ACC112 (cell line): ENCODE data around the gene PPP1R15B.
"Not testable (repeated sequence)": the region's sequence is repeated elsewhere in the genome, so short reads cannot be mapped to it uniquely, and the experiment has no call there.

Source experiments
- H2AFZ ChIP-seq: fragments of 200-600 bp; sonication (generic); one replicate; pipeline ENCODE4 v1.6.0; 2017; ENCODE audit warnings: antibody characterized with exemption, low read length; ENCODE audit not compliant: unreplicated experiment
- H3K27ac ChIP-seq: fragments of 200-600 bp; sonication (generic); 2 replicates; pipeline ENCODE4 v1.5.1; 2014; ENCODE audit warnings: low read depth, mild to moderate bottlenecking, antibody characterized with exemption, low read length, moderate library complexity
- H3K27me3 ChIP-seq: fragments of 200-600 bp; sonication (generic); 2 replicates; pipeline ENCODE4 v1.6.1; 2014; ENCODE audit warnings: mild to moderate bottlenecking, antibody characterized with exemption, low read length, moderate library complexity, mixed read lengths; ENCODE audit not compliant: insufficient read depth
- H3K36me3 ChIP-seq: fragments of 200-600 bp; sonication (generic); 2 replicates; pipeline ENCODE4 v1.6.1; 2016; ENCODE audit warnings: mild to moderate bottlenecking, antibody characterized with exemption, low read length, moderate library complexity, mixed read lengths; ENCODE audit not compliant: insufficient read depth
- H3K4me1 ChIP-seq: fragments of 200-600 bp; sonication (generic); one replicate; pipeline ENCODE4 v1.6.1; 2016; ENCODE audit warnings: low read length, mixed read lengths; ENCODE audit not compliant: insufficient read depth, unreplicated experiment, control insufficient read depth
- H3K4me3 ChIP-seq: fragments of 200-600 bp; sonication (generic); 2 replicates; pipeline ENCODE4 v1.5.1; 2014; ENCODE audit warnings: mild to moderate bottlenecking, low read depth, low read length
- H3K79me2 ChIP-seq: fragments of 200-600 bp; sonication (generic); one replicate; pipeline ENCODE4 v1.6.0; 2016; ENCODE audit warnings: low read length; ENCODE audit not compliant: control insufficient read depth, unreplicated experiment, insufficient read depth

Gene PPP1R15B

DNA sequence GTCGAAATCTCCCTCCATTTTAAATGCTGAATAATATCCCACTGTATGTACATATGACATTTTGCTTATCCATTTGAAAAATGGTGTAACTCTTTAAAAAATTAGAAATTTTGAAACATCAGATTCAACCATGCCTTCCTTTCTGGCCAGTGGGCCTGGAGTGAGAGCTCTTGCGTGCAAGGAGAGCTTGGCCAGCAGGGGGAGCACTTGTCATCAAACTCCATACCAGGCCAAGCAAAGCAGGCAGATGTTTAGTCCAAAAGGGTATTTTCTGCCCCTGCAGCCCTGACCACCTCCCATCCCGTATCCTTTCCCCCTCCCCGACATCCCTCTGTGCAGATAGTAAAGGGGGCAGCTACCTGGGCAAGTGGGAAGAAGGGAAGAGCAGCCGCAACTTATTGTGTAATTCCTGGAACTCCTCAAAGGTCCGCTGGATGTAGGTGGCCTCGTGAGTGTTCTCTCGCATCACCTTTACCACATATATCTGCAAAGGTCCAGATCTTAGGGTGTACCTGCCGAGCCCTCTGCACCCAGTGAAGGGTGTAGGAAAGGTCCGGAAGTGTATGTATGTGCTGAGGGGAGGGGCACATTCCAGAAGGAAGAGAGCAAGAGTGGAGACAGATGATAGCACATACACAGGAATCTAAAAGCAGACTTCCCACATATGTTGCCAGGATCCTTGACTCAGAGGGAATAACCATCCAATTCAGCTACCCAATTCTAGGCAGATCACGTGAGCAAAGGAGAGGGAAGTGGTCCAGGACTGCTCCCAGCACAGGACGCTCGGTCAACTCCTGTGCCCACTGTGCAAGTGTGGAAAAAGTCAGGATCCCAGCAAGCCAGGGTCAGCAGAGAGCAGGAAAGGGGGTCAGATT is 19.9 kb upstream of the PPP1R15B start:
- H3K27ac ChIP-seq = no peak overlapping the region
- H3K79me2 ChIP-seq = no peaks in the 10 kb centered on the region
- no peak overlapping the region for H2AFZ ChIP-seq
- H3K4me3 ChIP-seq = no peak overlapping the region
- H3K27me3 ChIP-seq = no peaks in the 10 kb centered on the region
- H3K4me1 ChIP-seq = peaks cover 28% of the 10 kb centered on the region
- H3K36me3 ChIP-seq = no peaks in the 10 kb centered on the region

DNA sequence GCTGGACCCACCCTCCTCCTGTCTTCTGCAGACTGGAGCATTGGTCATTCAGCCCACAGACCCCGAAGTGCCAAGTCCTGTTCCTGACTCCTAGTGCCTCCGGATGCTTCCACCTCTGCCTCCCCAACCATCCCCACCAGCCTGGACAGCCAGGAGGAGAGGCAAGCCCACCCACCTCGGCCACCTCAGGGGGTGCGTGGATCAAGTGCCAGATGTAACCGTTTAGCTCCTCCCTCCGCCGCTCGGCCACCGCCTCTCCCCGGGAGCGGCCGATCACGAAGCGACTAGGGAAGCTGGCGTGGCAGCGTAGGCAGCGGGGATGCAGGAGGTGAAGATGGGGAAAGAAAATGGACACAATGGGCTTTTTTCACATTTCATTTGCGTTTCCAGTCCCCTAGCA is 18.1 kb upstream of the PPP1R15B start:
- H3K27me3 ChIP-seq = no peaks in the 10 kb centered on the region
- H3K79me2 ChIP-seq = no peaks in the 10 kb centered on the region
- no peak overlapping the region for H2AFZ ChIP-seq
- H3K27ac ChIP-seq = no peak overlapping the region
- peaks cover 21% of the 10 kb centered on the region for H3K4me1 ChIP-seq
- H3K36me3 ChIP-seq = no peaks in the 10 kb centered on the region
- H3K4me3 ChIP-seq = no peak overlapping the region

DNA sequence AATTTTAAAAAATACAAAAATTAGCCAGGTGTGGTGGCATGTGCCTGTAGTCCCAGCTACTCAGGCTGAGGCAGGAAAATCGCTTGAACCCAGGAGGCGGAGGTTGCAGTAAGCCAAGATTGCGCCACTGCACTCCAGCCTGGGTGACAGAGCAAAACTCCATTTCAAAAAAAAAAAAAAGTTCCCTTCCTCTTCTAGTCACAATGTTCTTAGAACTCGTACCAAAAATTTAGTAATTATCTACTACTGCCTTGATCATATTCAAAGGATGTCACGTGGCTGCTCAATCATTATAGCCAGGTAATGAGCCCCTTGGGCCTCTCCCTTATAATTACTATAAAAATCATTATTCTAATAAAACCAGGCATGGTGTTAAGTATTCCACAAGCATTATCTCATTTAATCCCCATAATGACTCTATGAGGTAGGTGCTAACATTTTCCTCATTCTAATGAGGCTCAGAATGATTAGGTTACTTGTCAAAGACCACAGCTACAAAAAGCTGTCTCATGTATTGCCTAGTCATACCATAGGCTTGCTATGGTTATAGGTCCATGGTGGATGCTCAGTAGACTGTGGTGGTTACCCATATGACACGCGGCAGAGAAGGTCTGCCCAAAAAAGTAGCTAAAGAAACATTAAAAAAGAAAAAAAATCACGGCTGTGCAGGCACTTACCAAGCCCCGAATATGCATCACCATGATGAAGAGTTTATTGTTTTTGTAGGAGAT is 15.5 kb upstream of the PPP1R15B start:
- peaks cover 23% of the 10 kb centered on the region for H3K4me1 ChIP-seq
- H3K79me2 ChIP-seq = no peaks in the 10 kb centered on the region
- no peaks in the 10 kb centered on the region for H3K27me3 ChIP-seq
- H3K27ac ChIP-seq = no peak overlapping the region
- no peak overlapping the region for H3K4me3 ChIP-seq
- no peaks in the 10 kb centered on the region for H3K36me3 ChIP-seq
- H2AFZ ChIP-seq = no peak overlapping the region

DNA sequence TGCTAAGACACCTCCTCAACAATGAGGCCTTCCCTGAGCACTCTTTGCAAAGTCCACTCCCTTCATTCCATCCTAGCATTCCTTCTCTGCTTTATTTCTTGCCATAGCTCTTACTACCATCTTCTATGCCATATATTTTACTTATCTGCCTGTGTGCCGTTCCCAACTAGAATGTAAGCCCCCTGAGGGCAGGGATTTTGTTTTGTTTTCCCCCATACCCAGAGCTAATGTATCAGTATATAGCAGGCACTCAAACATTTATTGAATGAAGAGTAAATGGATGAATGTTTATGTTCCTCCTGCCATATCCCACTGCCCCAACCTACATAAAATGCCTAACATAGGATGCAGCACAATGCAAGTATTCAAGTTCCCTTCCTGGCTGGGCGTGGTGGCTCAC is 14.9 kb upstream of the PPP1R15B start:
- no peak overlapping the region for H2AFZ ChIP-seq
- no peak overlapping the region for H3K27ac ChIP-seq
- no peaks in the 10 kb centered on the region for H3K36me3 ChIP-seq
- peaks cover 17% of the 10 kb centered on the region for H3K4me1 ChIP-seq
- H3K79me2 ChIP-seq = no peaks in the 10 kb centered on the region
- H3K27me3 ChIP-seq = no peaks in the 10 kb centered on the region
- no peak overlapping the region for H3K4me3 ChIP-seq

DNA sequence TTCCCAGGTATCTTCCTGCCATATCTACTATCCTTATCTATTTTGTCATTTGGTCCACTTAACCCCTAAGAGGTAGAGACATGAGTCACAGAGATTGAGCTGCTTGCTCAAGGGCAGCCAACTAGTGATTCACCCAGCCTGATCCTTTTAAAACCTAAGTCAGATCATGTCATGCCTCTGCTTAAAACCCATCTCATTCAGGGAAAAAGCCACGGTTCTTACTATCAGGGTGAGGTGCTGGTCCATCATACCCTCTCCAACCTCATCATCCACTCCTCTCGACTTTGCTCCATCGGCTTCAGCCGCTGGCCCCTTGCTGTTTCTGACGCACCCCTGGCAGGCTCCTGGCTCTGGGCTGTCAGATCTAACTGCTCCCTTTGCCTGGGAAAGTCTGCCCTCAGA is 14.4 kb upstream of the PPP1R15B start:
- Histone ChIP-seq H3K36me3 (no peaks in the 10 kb centered on the region), H2AFZ (no peak overlapping the region), H3K79me2 (no peaks in the 10 kb centered on the region), H3K27ac (no peak overlapping the region), H3K4me1 (peaks cover 16% of the 10 kb centered on the region), H3K4me3 (no peak overlapping the region), H3K27me3 (no peaks in the 10 kb centered on the region)

DNA sequence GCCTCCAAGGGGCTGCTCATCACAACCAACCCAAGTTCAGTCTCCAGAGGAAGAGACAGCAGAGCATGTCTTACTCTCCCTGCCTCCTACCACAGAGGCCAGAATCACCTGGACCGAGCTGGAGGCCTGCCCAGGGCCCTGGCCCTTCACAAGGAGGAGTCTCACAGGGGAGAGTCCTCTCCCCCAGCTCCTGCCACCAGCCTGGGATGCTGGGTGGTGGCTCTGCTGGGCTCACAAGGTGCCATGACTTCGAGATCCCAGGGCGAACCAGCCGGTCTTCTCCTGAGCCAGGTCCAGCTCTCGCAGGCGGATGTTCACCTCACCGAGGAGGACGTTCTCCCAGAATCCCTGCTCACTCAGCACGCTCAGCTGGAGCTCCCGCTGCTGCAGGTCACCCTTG is 13.0 kb upstream of the PPP1R15B start:
- H3K27me3 ChIP-seq = no peaks in the 10 kb centered on the region
- no peak overlapping the region for H3K4me3 ChIP-seq
- peaks cover 16% of the 10 kb centered on the region for H3K4me1 ChIP-seq
- no peak overlapping the region for H3K27ac ChIP-seq
- H2AFZ ChIP-seq = no peak overlapping the region
- H3K36me3 ChIP-seq = no peaks in the 10 kb centered on the region
- no peaks in the 10 kb centered on the region for H3K79me2 ChIP-seq

DNA sequence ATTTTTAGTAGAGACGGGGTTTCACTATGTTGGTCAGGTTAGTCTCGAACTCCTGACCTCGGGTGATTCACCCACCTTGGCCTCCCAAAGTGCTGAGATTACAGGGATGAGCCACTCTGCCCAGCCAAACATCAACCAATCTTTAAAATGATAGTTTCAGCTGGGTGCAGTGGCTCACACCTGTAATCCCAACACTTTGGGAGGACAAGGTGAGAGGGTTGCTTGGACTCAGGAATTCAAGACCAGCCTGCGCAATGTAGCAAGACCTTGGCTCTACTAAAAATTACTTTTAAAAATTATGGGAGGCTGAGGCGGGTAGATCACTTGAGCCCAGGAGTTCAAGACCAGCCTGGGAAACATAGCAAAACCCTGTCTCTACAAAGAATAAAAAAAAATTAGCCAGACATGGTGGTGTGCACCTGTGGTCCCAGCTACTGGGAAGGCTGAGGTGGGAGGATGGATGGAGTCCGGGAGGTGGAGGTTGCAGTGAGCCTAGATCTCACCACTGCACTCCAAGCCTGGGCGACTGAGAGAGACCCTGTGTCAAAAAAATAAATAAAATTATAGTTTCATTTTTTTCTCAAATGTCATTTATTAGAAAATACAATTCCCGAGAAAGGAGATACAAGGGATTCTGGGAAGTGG is 10.6 kb upstream of the PPP1R15B start:
- not testable (repeated sequence) for H3K79me2 ChIP-seq, H3K4me3 ChIP-seq, H3K36me3 ChIP-seq, H3K27me3 ChIP-seq
- H2AFZ ChIP-seq = peak overlapping the region; percentile 63
- H3K4me1 ChIP-seq = peaks cover 34% of the 10 kb centered on the region
- H3K27ac ChIP-seq = peak overlapping the region; percentile 49

DNA sequence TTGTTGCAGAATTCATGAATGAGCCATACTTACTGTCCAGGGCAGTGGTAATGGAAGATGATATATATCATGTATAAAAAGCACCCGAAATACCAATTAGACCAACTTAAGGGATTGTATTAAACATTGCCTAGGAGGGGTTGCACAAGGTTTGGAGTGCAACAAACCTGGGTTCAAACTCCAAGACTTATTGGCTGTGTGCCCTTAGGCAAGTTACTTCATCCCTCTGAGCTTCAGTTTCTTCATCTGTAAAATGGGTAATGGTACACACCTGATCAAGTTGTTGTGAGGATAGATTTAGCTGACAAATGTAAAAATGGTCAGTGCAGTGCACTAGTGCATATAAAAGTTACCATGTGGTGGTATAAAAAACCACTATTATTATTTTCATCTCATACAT is 9.8 kb upstream of the PPP1R15B start:
- Histone ChIP-seq H2AFZ (no peak overlapping the region), H3K79me2 (no peaks in the 10 kb centered on the region), H3K27ac (no peak overlapping the region), H3K27me3 (no peaks in the 10 kb centered on the region), H3K4me3 (no peak overlapping the region), H3K4me1 (peaks cover 33% of the 10 kb centered on the region), H3K36me3 (no peaks in the 10 kb centered on the region)

DNA sequence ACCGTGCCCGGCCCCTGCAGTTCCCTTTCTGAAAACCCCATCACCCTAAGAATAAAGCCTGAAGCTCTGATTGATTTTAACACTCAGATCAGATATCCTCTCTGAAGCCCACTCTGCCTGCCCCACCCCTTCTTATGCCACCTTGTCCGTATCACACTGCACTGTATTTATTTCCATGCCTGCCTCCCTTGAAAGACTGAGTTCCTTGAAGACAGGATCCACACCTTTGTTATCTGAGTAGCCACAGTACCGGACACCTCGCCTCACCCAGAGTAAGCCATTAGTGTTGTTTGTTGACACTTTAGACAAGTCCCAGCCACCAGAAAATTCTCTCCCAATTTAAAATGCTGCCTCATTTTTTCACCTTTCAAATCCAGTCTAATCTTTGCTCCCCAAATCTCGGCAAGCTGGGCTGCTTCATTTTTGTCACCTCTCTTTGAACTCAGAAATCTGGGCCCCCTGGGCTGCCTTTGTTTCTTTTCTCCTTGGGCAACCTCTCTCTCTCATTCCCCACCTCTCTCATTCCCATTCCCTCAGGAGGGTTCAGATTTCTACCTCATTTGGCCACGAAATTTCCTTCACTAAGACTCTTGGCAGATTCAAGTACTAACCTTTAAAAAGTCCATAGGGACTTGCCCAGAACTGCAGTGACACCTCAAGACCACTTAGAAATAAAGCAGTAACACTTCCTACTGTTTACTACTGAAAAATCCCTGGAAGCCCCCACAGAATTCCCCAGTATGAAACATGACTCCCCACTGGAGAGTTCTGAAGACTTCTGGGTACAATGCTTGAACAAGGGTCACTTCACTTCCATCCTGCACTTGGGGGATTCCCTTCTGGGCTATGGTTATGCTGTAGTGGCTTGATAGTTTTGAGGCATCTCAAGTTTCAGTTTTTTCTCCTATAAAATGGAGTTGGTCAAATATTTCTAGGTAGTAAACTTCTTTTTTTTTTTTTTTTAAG is 8.7 kb upstream of the PPP1R15B start:
- Histone ChIP-seq H3K27me3 (no peaks in the 10 kb centered on the region), H3K36me3 (no peaks in the 10 kb centered on the region), H3K27ac (no peak overlapping the region), H2AFZ (no peak overlapping the region), H3K79me2 (no peaks in the 10 kb centered on the region), H3K4me1 (peaks cover 27% of the 10 kb centered on the region), H3K4me3 (no peak overlapping the region)

DNA sequence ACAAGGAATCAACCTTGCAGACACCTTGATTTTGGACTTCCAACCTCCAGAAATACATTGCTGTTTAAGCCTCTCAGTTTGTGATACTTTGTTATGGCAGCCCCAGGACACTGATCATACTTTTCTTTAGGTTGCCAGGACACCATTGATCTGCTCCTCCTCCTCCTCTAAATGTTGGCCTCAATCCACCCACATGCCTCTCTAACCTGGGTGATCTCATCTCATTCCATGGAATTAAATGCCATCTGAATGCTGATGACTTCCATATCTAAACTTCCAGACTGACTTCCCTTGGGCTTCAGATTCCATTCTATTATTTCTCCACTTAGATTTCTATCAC is 7.4 kb upstream of the PPP1R15B start:
- Histone ChIP-seq H2AFZ (peak overlapping the region; percentile 9), H3K4me3 (no peak overlapping the region), H3K27ac (peak overlapping the region; percentile 94; the same call in 1 of the 2 replicates), H3K79me2 (no peaks in the 10 kb centered on the region), H3K36me3 (no peaks in the 10 kb centered on the region), H3K4me1 (peaks cover 27% of the 10 kb centered on the region), H3K27me3 (no peaks in the 10 kb centered on the region)
